HUES64 (cell line): ENCODE measurements around the gene PEMT.

ENCODE experiments used
- H3K27ac ChIP-seq: 2 replicates; pipeline ENCODE4 v1.7.0; 2013; ENCODE audit warnings: low read depth, low read length, inconsistent platforms
- H3K27me3 ChIP-seq: 2 replicates; pipeline ENCODE4 v1.6.1; 2013; ENCODE audit warnings: mild to moderate bottlenecking, low read length; ENCODE audit not compliant: insufficient read depth
- H3K36me3 ChIP-seq: 2 replicates; pipeline ENCODE4 v1.6.1; 2013; ENCODE audit warnings: mild to moderate bottlenecking, low read length; ENCODE audit not compliant: insufficient read depth
- H3K4me1 ChIP-seq: 2 replicates; pipeline ENCODE4 v1.6.1; 2013; ENCODE audit warnings: mild to moderate bottlenecking, low read length, moderate library complexity; ENCODE audit not compliant: insufficient read depth
- H3K4me3 ChIP-seq: 2 replicates; pipeline ENCODE4 v1.5.1; 2013; ENCODE audit warnings: mild to moderate bottlenecking, low read length, moderate library complexity
- H3K9ac ChIP-seq: 2 replicates; pipeline ENCODE4 v1.6.1; 2013; ENCODE audit warnings: mild to moderate bottlenecking, low read depth, low read length
- H3K9me3 ChIP-seq: 2 replicates; pipeline ENCODE4 v1.6.1; 2013; ENCODE audit warnings: low read depth, low read length; ENCODE audit not compliant: insufficient read depth
- WGBS: fragments of 150-250, 120-280 bp; methylation state at CpG from one replicate; pipeline ENCODE4 v1.1.7; 2013; ENCODE audit warnings: missing lambda C conversion rate; 5-methylcytosine and 5-hydroxymethylcytosine counted together

Gene PEMT

GRCh38 chr17:17580662-17581470 is 10.6 kb downstream of the PEMT start:
- H3K4me3 ChIP-seq: no peak overlapping the region
- H3K9me3 ChIP-seq: no peaks in the 10 kb centered on the region
- H3K27ac ChIP-seq: no peak overlapping the region
- H3K27me3 ChIP-seq: no peaks in the 10 kb centered on the region
- no peaks in the 10 kb centered on the region; the same call in 1 of the 2 replicates for H3K36me3 ChIP-seq
- 75% methylated on average over 8 of the region's 8 CpGs for WGBS
- peaks cover 11% of the 10 kb centered on the region; the same call in 1 of the 2 replicates for H3K4me1 ChIP-seq
- no peak overlapping the region for H3K9ac ChIP-seq

GRCh38 chr17:17579691-17580090 is 11.8 kb downstream of the PEMT start:
- H3K36me3 ChIP-seq: peaks cover 9% of the 10 kb centered on the region; the same call in 1 of the 2 replicates
- no peak overlapping the region for H3K9ac ChIP-seq
- H3K9me3 ChIP-seq: no peaks in the 10 kb centered on the region
- no peak overlapping the region for H3K27ac ChIP-seq
- peaks cover 11% of the 10 kb centered on the region; the same call in 1 of the 2 replicates for H3K4me1 ChIP-seq
- 92% methylated on average over 8 of the region's 8 CpGs for WGBS
- no peak overlapping the region for H3K4me3 ChIP-seq
- no peaks in the 10 kb centered on the region for H3K27me3 ChIP-seq

GRCh38 chr17:17577373-17577772 is 14.1 kb downstream of the PEMT start:
- H3K27me3 ChIP-seq: no peaks in the 10 kb centered on the region
- peaks cover 11% of the 10 kb centered on the region; the same call in 1 of the 2 replicates for H3K4me1 ChIP-seq

GRCh38 chr17:17576772-17577234 is 14.7 kb downstream of the PEMT start:
- no peak overlapping the region for H3K9ac ChIP-seq
- H3K36me3 ChIP-seq: peaks cover 9% of the 10 kb centered on the region; the same call in 1 of the 2 replicates
- H3K4me3 ChIP-seq: no peak overlapping the region
- no peaks in the 10 kb centered on the region for H3K9me3 ChIP-seq
- no peak overlapping the region for H3K27ac ChIP-seq
- WGBS: 96% methylated on average over 13 of the region's 13 CpGs
- H3K27me3 ChIP-seq: no peaks in the 10 kb centered on the region
- peaks cover 11% of the 10 kb centered on the region; the same call in 1 of the 2 replicates for H3K4me1 ChIP-seq

More at GRCh38 chr17:17577373-17577772, 14.1 kb downstream of the PEMT start:
- Histone ChIP-seq H3K9me3 (no peaks in the 10 kb centered on the region), H3K9ac (no peak overlapping the region), H3K36me3 (peaks cover 9% of the 10 kb centered on the region; the same call in 1 of the 2 replicates), H3K4me3 (no peak overlapping the region), H3K27ac (no peak overlapping the region)
- 95% methylated on average over 17 of the region's 17 CpGs for WGBS

DNA sequence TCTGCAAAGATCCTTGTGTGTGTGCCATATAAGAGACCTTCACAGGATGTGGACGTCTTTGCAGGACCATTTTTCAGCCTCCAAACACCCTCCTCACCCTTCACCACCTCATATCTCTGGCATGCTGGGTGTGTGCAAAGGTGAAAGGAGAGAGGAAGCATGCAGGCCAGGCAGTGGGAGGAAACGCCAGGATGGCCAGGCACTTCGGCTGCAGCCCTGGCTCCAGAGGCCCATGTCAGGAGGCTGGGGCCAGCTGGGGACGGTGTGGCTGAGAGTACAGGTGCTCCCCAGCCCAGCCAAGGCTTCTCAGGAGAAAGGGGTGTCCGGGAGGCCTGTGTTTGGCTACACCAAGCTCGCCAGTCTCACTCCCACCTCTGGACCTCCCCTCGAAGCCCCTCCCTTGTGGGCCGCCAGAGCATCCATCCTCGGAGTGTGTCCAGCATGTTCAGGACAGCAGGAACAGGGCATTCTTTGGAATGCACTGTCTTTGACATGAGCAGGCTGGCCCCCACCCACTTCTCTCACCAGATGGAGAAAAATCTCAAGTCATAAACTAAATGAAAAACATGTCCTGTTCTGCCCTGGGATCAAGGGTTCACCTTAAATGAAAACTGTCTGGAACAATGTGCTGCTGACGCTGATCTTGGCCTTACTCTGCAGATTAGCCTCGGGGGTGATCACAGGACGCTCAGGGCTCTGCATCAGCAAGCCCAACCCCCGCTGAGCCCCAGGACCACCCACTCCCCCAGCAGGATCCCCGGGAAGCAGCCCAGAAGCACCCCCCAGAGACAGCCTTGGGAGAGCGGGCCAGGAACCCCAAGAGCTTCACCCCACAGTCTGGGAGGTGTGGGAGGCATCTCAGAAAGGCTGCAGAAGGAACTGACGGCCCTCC is 15.9 kb downstream of the PEMT start:
- 90% methylated on average over 14 of the region's 16 CpGs for WGBS
- Histone ChIP-seq H3K9ac (no peak overlapping the region), H3K27me3 (no peaks in the 10 kb centered on the region), H3K4me1 (peaks cover 1% of the 10 kb centered on the region; the same call in 1 of the 2 replicates), H3K4me3 (no peak overlapping the region), H3K27ac (no peak overlapping the region), H3K9me3 (no peaks in the 10 kb centered on the region), H3K36me3 (peaks cover 9% of the 10 kb centered on the region; the same call in 1 of the 2 replicates)

DNA sequence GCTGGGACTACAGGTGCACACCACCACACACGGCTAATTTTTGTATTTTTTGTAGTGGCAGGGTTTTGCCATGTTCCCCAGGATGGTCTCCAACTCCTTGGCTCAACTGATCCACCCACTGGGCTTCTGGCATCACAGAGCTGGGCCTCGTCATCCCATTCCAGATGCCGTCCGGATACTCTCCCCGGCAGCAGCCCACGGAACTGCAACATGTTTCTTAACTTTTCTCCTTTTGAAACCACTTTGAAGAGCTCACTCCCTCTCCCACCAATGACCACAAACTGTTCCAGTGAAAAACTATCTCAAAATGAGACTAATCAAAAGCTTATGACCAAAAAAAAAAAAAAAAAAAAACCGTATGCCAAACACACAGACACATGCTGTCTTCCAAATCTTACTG is 17.6 kb downstream of the PEMT start:
- 98% methylated on average over 7 of the region's 7 CpGs for WGBS
- Histone ChIP-seq H3K27ac (no peak overlapping the region), H3K9me3 (no peaks in the 10 kb centered on the region), H3K9ac (no peak overlapping the region), H3K4me1 (no peaks in the 10 kb centered on the region), H3K36me3 (peaks cover 9% of the 10 kb centered on the region; the same call in 1 of the 2 replicates), H3K27me3 (no peaks in the 10 kb centered on the region), H3K4me3 (no peak overlapping the region)

GRCh38 chr17:17572010-17572785 is 19.3 kb downstream of the PEMT start:
- Histone ChIP-seq H3K36me3 (peaks cover 9% of the 10 kb centered on the region; the same call in 1 of the 2 replicates), H3K9me3 (no peaks in the 10 kb centered on the region), H3K9ac (no peak overlapping the region), H3K4me1 (no peaks in the 10 kb centered on the region), H3K27me3 (no peaks in the 10 kb centered on the region), H3K4me3 (no peak overlapping the region), H3K27ac (no peak overlapping the region)
- WGBS: 91% methylated on average over 15 of the region's 15 CpGs

DNA sequence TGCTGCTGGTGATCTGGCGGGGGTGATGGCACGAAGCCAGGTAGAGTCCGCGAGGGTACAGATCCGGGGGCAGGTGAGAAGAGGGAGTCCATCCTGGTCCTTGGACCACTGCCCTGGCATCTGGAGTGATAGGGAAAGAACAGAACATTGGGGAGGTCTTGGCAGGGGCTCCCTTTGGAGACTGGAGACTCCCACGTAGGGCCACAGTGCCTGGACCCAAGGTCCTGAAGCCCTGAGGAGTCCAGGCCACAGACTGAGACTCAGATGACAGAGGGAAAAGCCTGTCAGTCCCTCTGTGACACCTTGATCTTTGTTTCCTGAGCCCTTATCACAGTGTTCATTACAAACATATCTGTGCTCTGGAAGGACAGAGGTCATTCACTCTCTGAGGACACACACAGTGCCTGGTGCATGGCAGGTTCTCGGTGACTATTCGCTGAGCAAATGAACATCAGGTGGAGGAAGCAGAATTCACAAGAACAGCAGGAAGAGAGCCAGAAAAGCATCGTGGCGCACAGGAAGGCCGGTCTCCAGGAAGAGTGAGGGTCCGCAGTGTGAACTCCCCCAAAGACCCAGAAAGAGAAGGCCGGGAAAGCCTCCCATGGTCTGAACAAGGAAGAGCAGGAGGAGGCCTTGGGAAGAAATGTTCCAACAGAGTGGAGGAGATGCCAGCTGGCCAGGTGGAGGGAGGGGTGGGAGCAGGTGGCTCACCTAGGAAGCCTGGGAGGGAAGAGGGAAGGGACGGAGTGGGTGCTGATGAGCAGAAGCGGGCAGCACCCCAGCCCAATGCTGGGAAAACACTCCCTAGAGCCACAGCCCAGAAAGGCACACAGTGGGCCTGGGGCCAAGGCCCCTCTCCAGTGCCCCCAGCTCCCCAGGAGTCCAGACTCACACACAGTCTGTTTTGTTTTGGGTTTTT is 20.5 kb downstream of the PEMT start:
- 90% methylated on average over 15 of the region's 15 CpGs for WGBS

DNA sequence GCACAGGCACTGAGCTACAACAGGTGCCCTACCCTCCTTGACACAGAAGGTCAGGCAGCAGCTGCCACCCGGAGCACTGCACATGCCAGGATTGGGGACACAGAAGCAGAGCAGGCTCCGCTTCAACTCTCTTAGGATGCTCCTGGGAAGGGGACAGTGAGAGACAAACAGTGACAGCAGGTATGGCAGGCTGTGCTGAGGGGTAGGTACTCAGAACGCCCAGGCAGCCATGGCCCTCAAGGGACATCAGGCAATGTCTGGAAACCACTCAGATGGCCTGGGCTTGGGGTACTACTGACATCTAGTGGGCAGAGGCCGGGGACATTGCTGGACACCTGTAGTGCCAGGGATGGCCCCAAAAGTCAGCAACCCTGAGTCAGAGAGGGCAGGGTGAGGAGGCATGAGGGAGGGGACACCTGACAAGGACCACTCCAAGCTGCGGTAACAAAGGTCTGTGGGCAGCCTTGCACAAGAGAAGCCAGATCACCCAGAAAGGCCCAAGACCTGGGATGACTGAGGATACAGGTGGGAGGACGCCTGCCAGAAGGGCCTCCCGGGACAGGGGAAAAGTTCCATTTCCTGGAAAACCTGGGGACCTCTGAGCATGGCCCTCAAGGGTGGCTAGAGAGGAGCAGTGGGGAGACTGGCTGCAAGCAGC is 21.2 kb downstream of the PEMT start:
- H3K36me3 ChIP-seq: 0 out of 2 replicates have a peak, but pooled peaks cover 3% of the 10 kb centered on the region
- no peaks in the 10 kb centered on the region for H3K27me3 ChIP-seq
- no peaks in the 10 kb centered on the region for H3K4me1 ChIP-seq
- H3K9ac ChIP-seq: no peak overlapping the region
- no peak overlapping the region for H3K27ac ChIP-seq
- no peak overlapping the region for H3K4me3 ChIP-seq
- H3K9me3 ChIP-seq: no peaks in the 10 kb centered on the region
- WGBS: 82% methylated on average over 7 of the region's 7 CpGs

More for the DNA sequence above, 20.5 kb downstream of the PEMT start:
- Histone ChIP-seq H3K9ac (no peak overlapping the region), H3K9me3 (no peaks in the 10 kb centered on the region), H3K27ac (no peak overlapping the region), H3K27me3 (no peaks in the 10 kb centered on the region), H3K36me3 (peaks cover 9% of the 10 kb centered on the region; the same call in 1 of the 2 replicates), H3K4me3 (no peak overlapping the region), H3K4me1 (no peaks in the 10 kb centered on the region)
